Right lobe of liver (tissue), 6 donors: ENCODE data around the gene SYNM. TPM values are rescaled to one million over a fixed set of nuclear protein-coding genes. Genes with fewer than 3 reads are reported as not detected.
"Not testable (repeated sequence)": the region's sequence is repeated elsewhere in the genome, so short reads cannot be mapped to it uniquely, and the experiment has no call there.

ENCODE experiments used
- ATAC-seq, 4 donors: fragments of 200-7000 bp; cut with Tn5 transposase; one replicate each; pipeline ENCODE4 v1.9.1; 2020; ENCODE audit warnings: mild to moderate bottlenecking in 4 of 4, moderate library complexity in 4 of 4
- DNase-seq, 3 donors: peaks; one replicate each; pipeline ENCODE4 v3.0.0-alpha.2; 2020
- H3K27ac ChIP-seq, 3 donors: fragments of 200-600 bp; one replicate each; pipeline ENCODE4 v1.8.0; 2022
- H3K27me3 ChIP-seq, 2 donors: fragments of 200-600 bp; one replicate each; pipeline ENCODE4 v1.8.0; 2022
- H3K36me3 ChIP-seq, 4 donors: fragments of 200-600 bp; sonication (generic) in 1 of 4; one replicate each; pipeline versions ENCODE4 v1.5.1 to v1.8.0; 2017 to 2022; ENCODE audit warnings: control low read depth in 1 of 4
- H3K4me1 ChIP-seq, 4 donors: fragments of 200-600 bp; sonication (generic) in 1 of 4; one replicate each; pipeline versions ENCODE4 v1.5.1 to v1.8.0; 2017 to 2022; ENCODE audit warnings: control low read depth in 1 of 4
- H3K4me3 ChIP-seq, 3 donors: fragments of 200-600 bp; one replicate each; pipeline ENCODE4 v1.8.0; 2022
- H3K9me3 ChIP-seq, 4 donors: fragments of 200-600 bp; sonication (generic) in 1 of 4; one replicate each; pipeline versions ENCODE4 v1.5.1 to v1.8.0; 2017 to 2022; ENCODE audit warnings: control low read depth in 1 of 4
- POLR2A ChIP-seq: fragments of 450-650 bp; IDR thresholded peaks from one replicate; pipeline ENCODE4 v1.6.1; 2017; ENCODE audit warnings: antibody characterized with exemption, mild to moderate bottlenecking
- WGBS: methylation state at CpG from one replicate; pipeline ENCODE4 v1.1.6; 2018; ENCODE audit warnings: low coverage, low lambda C conversion rate; ENCODE audit not compliant: insufficient coverage; ENCODE audit errors: missing lambda C conversion rate; 5-methylcytosine and 5-hydroxymethylcytosine counted together
- intact Hi-C, 2 donors: fragments of 100-400 bp; cut with DNase I; formaldehyde crosslinking; loops; one replicate each; pipeline versions ENCODE4 v1.11.2 to v1.14.1; 2022
- total RNA-seq, 6 experiments: library from RNA; depleted of rRNA in 2 of 6; stranded (reverse); fragments of >200 nt in 2 of 6; fragmentation: NEBNext Ultra II Directional in 3 of 6; extraction: Animal tissue kit (Norgen Biotek cat#: 25700) in 3 of 6; gene quantifications; one replicate each; pipeline versions ENCODE4 v1.1.0 to v1.2.4, GENCODE V29; 2016 to 2023
- TF ChIP-seq, protein P1 (sequence below), 4 donors: fragments of 200-600 bp in 3 of 4; fragments of 450-650 bp in 1 of 4; IDR thresholded peaks; one replicate each; pipeline versions ENCODE4 v1.5.1 to v1.8.0; 2016 to 2022; ENCODE audit warnings: antibody characterized with exemption in 4 of 4, mild to moderate bottlenecking in 2 of 4
- donor health status: DM: no; HTN: yes; CAD: no.
- donor health status: DM: no; HTN: no; CAD: no.
- donor health status: DM: no; HTN: no; CAD: no.
- donor health status: DM: no; HTN: yes; CAD: no.
- donor health status: DM: no; HTN: yes; CAD: no.

Gene SYNM
- total RNA-seq, 6 experiments from 2014 or later: 1.6 to 3.5 (median 2.9) TPM

DNA sequence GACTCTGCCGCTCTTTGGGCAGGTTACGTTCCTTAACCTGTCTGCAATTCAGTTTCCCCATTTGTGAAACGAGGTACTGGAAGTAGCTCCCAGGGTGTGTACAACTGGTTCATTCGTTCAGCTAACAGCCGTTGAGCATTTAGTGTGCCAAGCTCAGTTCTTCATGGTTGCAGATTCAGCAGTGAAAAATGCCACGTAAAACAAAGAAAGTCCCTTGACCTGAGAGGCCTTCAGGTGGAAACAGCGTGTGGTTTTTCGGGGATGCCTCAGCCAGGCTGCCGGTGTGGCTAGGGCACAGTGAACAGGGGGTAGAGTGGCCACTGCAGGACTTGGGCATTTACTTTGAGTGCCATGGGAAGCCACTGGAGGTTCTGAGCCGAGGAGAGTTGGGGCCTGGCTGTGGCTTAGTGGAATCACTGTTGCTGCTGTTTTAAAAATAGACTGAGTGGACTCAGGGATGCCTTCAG, 4.7 kb downstream of the SYNM start:
- 93% methylated on average over 9 of the region's 10 CpGs for WGBS
- no peak overlapping the region for H3K27ac ChIP-seq
- DNase-seq (no peak), ATAC-seq (no peak)
- no peaks in the 10 kb centered on the region for H3K27me3 ChIP-seq
- no peaks in the 10 kb centered on the region for H3K36me3 ChIP-seq
- TF ChIP-seq POLR2A: no peak
- TF ChIP-seq, protein P1, sequence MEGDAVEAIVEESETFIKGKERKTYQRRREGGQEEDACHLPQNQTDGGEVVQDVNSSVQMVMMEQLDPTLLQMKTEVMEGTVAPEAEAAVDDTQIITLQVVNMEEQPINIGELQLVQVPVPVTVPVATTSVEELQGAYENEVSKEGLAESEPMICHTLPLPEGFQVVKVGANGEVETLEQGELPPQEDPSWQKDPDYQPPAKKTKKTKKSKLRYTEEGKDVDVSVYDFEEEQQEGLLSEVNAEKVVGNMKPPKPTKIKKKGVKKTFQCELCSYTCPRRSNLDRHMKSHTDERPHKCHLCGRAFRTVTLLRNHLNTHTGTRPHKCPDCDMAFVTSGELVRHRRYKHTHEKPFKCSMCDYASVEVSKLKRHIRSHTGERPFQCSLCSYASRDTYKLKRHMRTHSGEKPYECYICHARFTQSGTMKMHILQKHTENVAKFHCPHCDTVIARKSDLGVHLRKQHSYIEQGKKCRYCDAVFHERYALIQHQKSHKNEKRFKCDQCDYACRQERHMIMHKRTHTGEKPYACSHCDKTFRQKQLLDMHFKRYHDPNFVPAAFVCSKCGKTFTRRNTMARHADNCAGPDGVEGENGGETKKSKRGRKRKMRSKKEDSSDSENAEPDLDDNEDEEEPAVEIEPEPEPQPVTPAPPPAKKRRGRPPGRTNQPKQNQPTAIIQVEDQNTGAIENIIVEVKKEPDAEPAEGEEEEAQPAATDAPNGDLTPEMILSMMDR (IDR thresholded peaks at IDR 0.05): no peak
- H3K4me3 ChIP-seq: no peak overlapping the region
- H3K4me1 ChIP-seq: no peaks in the 10 kb centered on the region
- intact Hi-C loops: loop anchor here in 1 of 2 donors (5.0 kb wide), 1 partner anchor 103 kb away; no protein-coding TSS in a partner anchor
- H3K9me3 ChIP-seq: no peaks in the 10 kb centered on the region

DNA sequence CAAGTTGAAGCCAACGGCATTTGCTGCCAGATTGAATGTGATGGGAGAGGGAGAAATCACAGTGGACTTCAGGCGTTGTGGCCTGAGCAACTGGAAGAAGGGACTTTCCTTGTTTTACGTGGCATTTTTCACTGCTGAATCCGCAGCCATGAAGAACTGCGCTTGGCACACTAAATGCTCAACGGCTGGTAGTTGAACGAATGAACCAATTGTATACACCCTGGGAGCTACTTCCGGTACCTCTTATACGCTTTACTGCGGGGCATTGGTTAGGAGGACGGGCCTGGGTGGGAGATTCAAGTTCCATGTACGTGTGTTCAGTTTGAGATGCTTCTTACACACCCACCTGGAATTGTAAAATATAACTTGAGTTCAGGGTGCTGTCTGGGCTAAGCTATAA, 5.2 kb downstream of the SYNM start:
- Histone ChIP-seq H3K36me3 (no peaks in the 10 kb centered on the region), H3K4me3 (no peak overlapping the region), H3K27ac (no peak overlapping the region), H3K27me3 (no peaks in the 10 kb centered on the region), H3K4me1 (no peaks in the 10 kb centered on the region), H3K9me3 (no peaks in the 10 kb centered on the region)
- DNase-seq: no peak
- intact Hi-C loops: no loop called here
- WGBS: 89% methylated on average over 11 of the region's 12 CpGs
- TF ChIP-seq POLR2A: no peak
- TF ChIP-seq, protein P1 (IDR thresholded peaks at IDR 0.05): no peak
- ATAC-seq: no peak

DNA sequence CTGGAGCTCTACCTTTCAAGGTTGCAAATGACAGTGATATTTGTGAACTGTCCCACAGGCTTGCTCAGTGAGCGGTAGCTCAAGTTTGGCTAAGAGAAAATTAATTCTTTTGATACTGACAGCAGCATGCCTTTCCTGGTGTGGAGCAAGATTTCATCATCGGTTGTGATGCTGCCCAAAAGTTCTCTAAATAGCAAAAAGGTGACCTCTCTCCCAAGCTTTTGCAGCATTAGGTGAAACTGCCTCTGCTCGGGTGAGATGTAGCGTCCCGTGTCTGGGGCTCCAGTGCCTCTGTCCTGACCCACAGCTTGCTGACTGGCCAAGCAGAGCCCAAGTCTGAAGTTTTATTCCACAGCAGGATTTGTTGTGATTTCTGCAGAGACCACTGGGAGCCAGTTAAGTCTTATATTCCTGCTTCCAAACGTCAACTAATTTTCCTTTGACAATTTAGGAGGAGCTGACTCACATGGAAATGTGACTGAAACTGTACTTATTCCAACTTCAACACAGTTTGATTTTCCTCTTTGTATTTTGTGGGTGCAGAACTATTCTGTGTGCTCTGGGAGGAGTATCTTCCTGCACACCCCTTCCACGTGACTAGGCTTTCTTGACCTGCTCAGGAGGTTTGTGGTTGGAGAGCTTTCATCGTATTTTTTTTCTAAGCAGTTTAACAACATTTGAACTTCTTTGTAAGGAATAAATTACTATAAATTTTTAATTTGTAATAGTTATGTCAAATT, 5.9 kb downstream of the SYNM start:
- Histone ChIP-seq H3K27me3 (no peaks in the 10 kb centered on the region), H3K36me3 (no peaks in the 10 kb centered on the region), H3K27ac (no peak overlapping the region), H3K4me1 (no peaks in the 10 kb centered on the region), H3K9me3 (no peaks in the 10 kb centered on the region), H3K4me3 (no peak overlapping the region)
- ATAC-seq: peak in 2 of 4 donors; percentile 35 to 43
- DNase-seq: no peak
- intact Hi-C loops: no loop called here
- TF ChIP-seq, protein P1 (IDR thresholded peaks at IDR 0.05): no peak
- TF ChIP-seq POLR2A: no peak
- 20% methylated on average over 8 of the region's 8 CpGs for WGBS

DNA sequence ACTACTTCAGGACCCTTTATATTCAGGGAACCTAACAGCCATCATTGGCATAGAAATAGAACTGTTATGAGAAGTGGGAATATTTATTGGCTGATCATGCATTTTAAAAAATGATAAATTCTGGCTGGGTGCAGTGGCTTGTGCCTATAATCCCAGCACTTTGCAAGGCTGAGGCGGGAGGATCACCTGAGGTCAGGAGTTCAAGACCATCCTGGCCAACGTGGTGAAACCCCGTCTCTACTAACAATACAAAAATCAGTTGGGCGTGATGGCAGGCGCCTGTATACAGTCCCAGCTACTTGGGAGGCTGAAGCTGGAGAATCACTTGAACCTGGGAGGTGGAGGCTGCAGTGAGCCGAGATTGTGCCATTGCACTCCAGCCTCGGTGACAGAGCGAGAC, 6.8 kb downstream of the SYNM start:
- H3K27me3 ChIP-seq, H3K9me3 ChIP-seq, H3K4me1 ChIP-seq, ATAC-seq, H3K36me3 ChIP-seq, intact Hi-C loops, H3K27ac ChIP-seq, H3K4me3 ChIP-seq, DNase-seq: not testable (repeated sequence)
- WGBS: 95% methylated on average over 6 of the region's 8 CpGs

DNA sequence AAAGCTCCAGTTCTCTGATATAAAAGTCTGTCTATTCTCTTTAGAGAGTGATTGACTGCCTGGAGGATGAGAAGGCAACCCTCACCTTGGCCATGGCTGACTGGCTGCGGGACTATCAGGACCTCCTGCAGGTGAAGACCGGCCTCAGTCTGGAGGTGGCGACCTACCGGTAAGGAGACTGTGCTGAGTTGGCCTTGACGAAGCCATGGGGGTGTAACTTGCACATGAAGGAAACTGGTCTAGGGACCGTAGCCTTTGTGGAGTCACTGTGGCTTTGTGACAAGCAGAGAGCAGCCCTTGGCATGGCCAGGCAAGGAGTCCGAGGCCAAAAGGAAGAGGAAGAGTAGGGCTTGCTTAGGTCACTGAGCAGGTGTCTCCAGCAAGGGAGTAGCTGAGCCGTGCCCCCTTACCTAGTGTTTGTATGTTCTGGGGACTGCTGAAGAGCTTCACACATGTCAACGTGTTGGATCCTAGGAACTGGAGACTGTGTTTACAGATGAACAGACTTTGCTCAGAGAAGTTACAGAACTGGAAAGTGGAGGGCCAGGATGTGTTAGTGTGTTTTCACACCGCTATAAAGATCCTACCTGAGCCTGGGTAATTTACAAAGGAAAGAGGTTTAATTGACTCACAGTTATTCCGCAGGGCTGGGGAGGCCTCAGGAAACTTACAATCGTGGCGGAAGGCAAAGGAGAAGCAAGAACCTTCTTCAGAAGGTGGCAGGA, 8.8 kb downstream of the SYNM start:
- DNase-seq: no peak

More for the DNA sequence above, 8.8 kb downstream of the SYNM start:
- Histone ChIP-seq H3K4me1 (no peaks in the 10 kb centered on the region), H3K36me3 (no peaks in the 10 kb centered on the region), H3K27me3 (no peaks in the 10 kb centered on the region), H3K4me3 (no peak overlapping the region), H3K9me3 (no peaks in the 10 kb centered on the region), H3K27ac (no peak overlapping the region)
- intact Hi-C loops: no loop called here
- peak in 2 of 4 donors; percentile 8 to 45 for ATAC-seq
- WGBS: 81% methylated on average over 10 of the region's 13 CpGs
- TF ChIP-seq, protein P1 (IDR thresholded peaks at IDR 0.05): no peak
- TF ChIP-seq POLR2A: no peak
